HG02610 (cell line): ENCODE measurements around the gene ZNF619.

Source experiments
- ATAC-seq: cut with Tn5 transposase; IDR thresholded peaks from one replicate; pipeline ENCODE4 v1.9.1; 2021; ENCODE audit warnings: mild to moderate bottlenecking, moderate library complexity; ENCODE audit not compliant: unreplicated experiment

The ZNF619 gene

GRCh38 chr3:40524568-40525285, 47.8 kb downstream of the ZNF619 start, which contains the start of gene ZNF621:
TSS of gene ZNF621 (plus strand) at chr3:40524960. CDS start at chr3:40525841, 881 bp downstream.
- ATAC-seq, result peak; percentile 99

- ATAC-seq, result no peak
Observed at GRCh38 chr3:40528426-40528825, 51.5 kb downstream of the ZNF619 start.

GRCh38 chr3:40532252-40532651, 55.3 kb downstream of the ZNF619 start:
- no peak for ATAC-seq

GRCh38 chr3:40534283-40534682, 57.4 kb downstream of the ZNF619 start:
- ATAC-seq, result no peak
